Activated CD8-positive, alpha-beta memory T cell treated with anti-CD3 and anti-CD28 coated beads, Interleukin-2, amount 50 U/mL, for 1 hour (primary cell): ENCODE data around the gene GJB5.
"Not testable (repeated sequence)": the region's sequence is repeated elsewhere in the genome, so short reads cannot be mapped to it uniquely, and the experiment has no call there.

Source experiments
- DNase-seq: peaks from one replicate; pipeline ENCODE4 v3.0.0-alpha.2; 2020; ENCODE audit errors: extremely low read depth

GJB5 gene

GRCh38 chr1:34754964-34755637, at the start of gene GJB5:
Gene GJB5, plus strand, starts transcription at chr1:34755047. Its CDS starts 2,284 bp downstream, at chr1:34757331.
- DNase-seq = no peak

- no peak for DNase-seq
Measured at GRCh38 chr1:34705077-34705476, 49.8 kb upstream of the GJB5 start.

- no peak for DNase-seq
Measured at GRCh38 chr1:34708106-34708505, 46.7 kb upstream of the GJB5 start.

- no peak for DNase-seq
Measured at GRCh38 chr1:34709547-34709946, 45.3 kb upstream of the GJB5 start.

- no peak for DNase-seq
Measured at GRCh38 chr1:34710812-34711211, 44.0 kb upstream of the GJB5 start.

- DNase-seq = no peak
Measured at GRCh38 chr1:34711485-34711884, 43.4 kb upstream of the GJB5 start.

GRCh38 chr1:34712007-34712688, 42.7 kb upstream of the GJB5 start:
- no peak for DNase-seq

GRCh38 chr1:34713443-34713842, 41.4 kb upstream of the GJB5 start:
- DNase-seq = no peak

- DNase-seq = no peak
Measured at GRCh38 chr1:34714386-34714785, 40.5 kb upstream of the GJB5 start.

GRCh38 chr1:34715139-34715538, 39.7 kb upstream of the GJB5 start:
- DNase-seq = no peak

GRCh38 chr1:34721241-34721640, 33.6 kb upstream of the GJB5 start:
- no peak for DNase-seq

GRCh38 chr1:34721646-34722355, 33.0 kb upstream of the GJB5 start:
- DNase-seq = no peak

- no peak for DNase-seq
Measured at GRCh38 chr1:34726861-34727260, 28.0 kb upstream of the GJB5 start.

- DNase-seq = no peak
Measured at GRCh38 chr1:34730485-34730884, 24.4 kb upstream of the GJB5 start.

GRCh38 chr1:34732831-34733230, 22.0 kb upstream of the GJB5 start:
- DNase-seq = not testable (repeated sequence)

- DNase-seq = no peak
Measured at GRCh38 chr1:34736692-34737091, 18.2 kb upstream of the GJB5 start.

GRCh38 chr1:34737236-34737635, 17.6 kb upstream of the GJB5 start:
- not testable (repeated sequence) for DNase-seq

- DNase-seq = no peak
Measured at GRCh38 chr1:34739613-34740012, 15.2 kb upstream of the GJB5 start.

GRCh38 chr1:34740161-34740868, 14.5 kb upstream of the GJB5 start:
- no peak for DNase-seq

GRCh38 chr1:34742667-34743270, 12.1 kb upstream of the GJB5 start:
- DNase-seq = peak; percentile 21

- no peak for DNase-seq
Measured at GRCh38 chr1:34743775-34744174, 11.1 kb upstream of the GJB5 start.

- DNase-seq = no peak
Measured at GRCh38 chr1:34744851-34745250, 10.0 kb upstream of the GJB5 start.
